HAP-1 (cell line): Measurements from ENCODE around the gene B4GALNT3.

Source experiments
- DNase-seq, 2 experiments: peaks; one replicate each; pipeline ENCODE4 v3.0.0-alpha.2; 2016 to 2020; ENCODE audit warnings: low spot score in 2 of 2
- H3K27me3 ChIP-seq: fragments of 250-450 bp; sonication (Bioruptor Pico); 2 replicates; pipeline ENCODE4 v1.5.1; 2020; ENCODE audit warnings: low read depth, mild to moderate bottlenecking, moderate library complexity
- H3K36me3 ChIP-seq: fragments of 250-450 bp; sonication (Bioruptor Pico); replicated peaks from 2 replicates; pipeline ENCODE4 v1.5.1; 2020; ENCODE audit warnings: mild to moderate bottlenecking
- H3K4me1 ChIP-seq: fragments of 250-450 bp; sonication (Bioruptor Pico); 2 replicates; pipeline ENCODE4 v1.5.1; 2020; ENCODE audit warnings: mild to moderate bottlenecking
- H3K4me3 ChIP-seq: fragments of 250-450 bp; sonication (Bioruptor Pico); 2 replicates; pipeline ENCODE4 v1.5.1; 2020; ENCODE audit warnings: mild to moderate bottlenecking, moderate library complexity
- H3K9me3 ChIP-seq: fragments of 250-450 bp; sonication (Bioruptor Pico); 2 replicates; pipeline ENCODE4 v1.5.1; 2020; ENCODE audit warnings: mild to moderate bottlenecking, moderate library complexity
- in situ Hi-C: fragments of 300-500 bp; cut with MboI; formaldehyde crosslinking; loops from 3 replicates; pipeline ENCODE4 v1.14.3; 2020; ENCODE audit warnings: low sequenced_read_pairs, inconsistent platforms, mixed read lengths

Gene B4GALNT3

GRCh38 chr12:542395-543113, 82.8 kb downstream of the B4GALNT3 start:
- no peak for DNase-seq
- H3K36me3 ChIP-seq = no peaks in the 10 kb centered on the region; the same call in 1 of the 2 replicates
- H3K4me3 ChIP-seq = no peak overlapping the region
- in situ Hi-C loops = no loop called here
- peaks cover 3% of the 10 kb centered on the region for H3K4me1 ChIP-seq
- no peaks in the 10 kb centered on the region for H3K9me3 ChIP-seq
- no peaks in the 10 kb centered on the region for H3K27me3 ChIP-seq

GRCh38 chr12:543114-543451, 83.3 kb downstream of the B4GALNT3 start:
- no peak overlapping the region for H3K4me3 ChIP-seq
- H3K36me3 ChIP-seq = no peaks in the 10 kb centered on the region; the same call in 1 of the 2 replicates
- in situ Hi-C loops = no loop called here
- no peak for DNase-seq
- H3K27me3 ChIP-seq = no peaks in the 10 kb centered on the region
- H3K4me1 ChIP-seq = no peaks in the 10 kb centered on the region
- H3K9me3 ChIP-seq = no peaks in the 10 kb centered on the region

GRCh38 chr12:544142-544541, 84.4 kb downstream of the B4GALNT3 start:
- in situ Hi-C loops = no loop called here
- peaks cover 2% of the 10 kb centered on the region; the same call in 1 of the 2 replicates for H3K36me3 ChIP-seq

GRCh38 chr12:544941-545635, 85.3 kb downstream of the B4GALNT3 start:
- Histone ChIP-seq H3K27me3 (no peaks in the 10 kb centered on the region), H3K36me3 (peaks cover 2% of the 10 kb centered on the region; the same call in 1 of the 2 replicates), H3K4me3 (no peak overlapping the region), H3K4me1 (no peaks in the 10 kb centered on the region), H3K9me3 (no peaks in the 10 kb centered on the region)
- in situ Hi-C loops = no loop called here
- DNase-seq = no peak

More at GRCh38 chr12:544142-544541, 84.4 kb downstream of the B4GALNT3 start:
- Histone ChIP-seq H3K4me3 (no peak overlapping the region), H3K27me3 (no peaks in the 10 kb centered on the region), H3K4me1 (no peaks in the 10 kb centered on the region), H3K9me3 (no peaks in the 10 kb centered on the region)
- no peak for DNase-seq

- Histone ChIP-seq H3K36me3 (peaks cover 2% of the 10 kb centered on the region; the same call in 1 of the 2 replicates), H3K27me3 (no peaks in the 10 kb centered on the region)
- in situ Hi-C loops = no loop called here
These were observed 86.1 kb downstream of the B4GALNT3 start for GRCh38 chr12:545835-546234.

GRCh38 chr12:546265-546919, 86.7 kb downstream of the B4GALNT3 start:
- H3K9me3 ChIP-seq = no peaks in the 10 kb centered on the region
- no peak for DNase-seq
- no peaks in the 10 kb centered on the region for H3K27me3 ChIP-seq
- no peak overlapping the region for H3K4me3 ChIP-seq
- no peaks in the 10 kb centered on the region for H3K4me1 ChIP-seq
- peaks cover 2% of the 10 kb centered on the region; the same call in 1 of the 2 replicates for H3K36me3 ChIP-seq
- in situ Hi-C loops = no loop called here

More at GRCh38 chr12:545835-546234, 86.1 kb downstream of the B4GALNT3 start:
- H3K9me3 ChIP-seq = no peaks in the 10 kb centered on the region
- H3K4me3 ChIP-seq = no peak overlapping the region
- DNase-seq = no peak
- no peaks in the 10 kb centered on the region for H3K4me1 ChIP-seq

GRCh38 chr12:546920-547845, 87.4 kb downstream of the B4GALNT3 start:
- Histone ChIP-seq H3K4me1 (no peaks in the 10 kb centered on the region), H3K36me3 (peaks cover 2% of the 10 kb centered on the region; the same call in 1 of the 2 replicates), H3K9me3 (no peaks in the 10 kb centered on the region), H3K4me3 (no peak overlapping the region), H3K27me3 (no peaks in the 10 kb centered on the region)
- in situ Hi-C loops = no loop called here
- DNase-seq = peak; percentile 50 to 80

GRCh38 chr12:547883-548470, 88.2 kb downstream of the B4GALNT3 start:
- Histone ChIP-seq H3K36me3 (peaks cover 2% of the 10 kb centered on the region; the same call in 1 of the 2 replicates), H3K4me1 (no peaks in the 10 kb centered on the region), H3K9me3 (no peaks in the 10 kb centered on the region), H3K4me3 (no peak overlapping the region), H3K27me3 (no peaks in the 10 kb centered on the region)
- in situ Hi-C loops = no loop called here
- DNase-seq = no peak

GRCh38 chr12:549476-550082, 89.8 kb downstream of the B4GALNT3 start:
- Histone ChIP-seq H3K36me3 (peaks cover 2% of the 10 kb centered on the region; the same call in 1 of the 2 replicates), H3K4me3 (no peak overlapping the region), H3K4me1 (no peaks in the 10 kb centered on the region), H3K9me3 (no peaks in the 10 kb centered on the region), H3K27me3 (no peaks in the 10 kb centered on the region)
- in situ Hi-C loops = loop anchor here (5.0 to 25.0 kb wide), 2 partner anchors 102 to 1038 kb away; partner anchors contain the start of gene FBXL14
- DNase-seq = no peak

GRCh38 chr12:550473-551260, 90.9 kb downstream of the B4GALNT3 start:
- in situ Hi-C loops = loop anchor here (5.0 to 25.0 kb wide), 2 partner anchors 103 to 1037 kb away; partner anchors contain the start of gene FBXL14
- no peaks in the 10 kb centered on the region for H3K4me1 ChIP-seq
- peaks cover 2% of the 10 kb centered on the region; the same call in 1 of the 2 replicates for H3K36me3 ChIP-seq
- no peak for DNase-seq
- no peaks in the 10 kb centered on the region for H3K27me3 ChIP-seq
- no peaks in the 10 kb centered on the region for H3K9me3 ChIP-seq
- H3K4me3 ChIP-seq = no peak overlapping the region

- DNase-seq = no peak
- in situ Hi-C loops = loop anchor here (5.0 to 25.0 kb wide), 2 partner anchors 105 to 1035 kb away; partner anchors contain the start of gene FBXL14
- no peaks in the 10 kb centered on the region for H3K9me3 ChIP-seq
These were observed 92.7 kb downstream of the B4GALNT3 start for GRCh38 chr12:552466-552865.

More at GRCh38 chr12:552466-552865, 92.7 kb downstream of the B4GALNT3 start:
- no peak overlapping the region for H3K4me3 ChIP-seq
- no peaks in the 10 kb centered on the region for H3K4me1 ChIP-seq
- H3K36me3 ChIP-seq = 0 out of 2 replicates have a peak, but pooled peaks cover 2% of the 10 kb centered on the region
- H3K27me3 ChIP-seq = no peaks in the 10 kb centered on the region
